GM19193 (cell line): Measurements from ENCODE around the gene C9orf43.

ENCODE experiments used
- POLR2A ChIP-seq: IDR thresholded peaks from 4 replicates; pipeline ENCODE4 v1.6.1; 2011; ENCODE audit not compliant: insufficient read depth, insufficient read length; ENCODE audit errors: extremely low read depth

C9orf43 gene

GRCh38 chr9:113449376-113449775, 38.8 kb downstream of the C9orf43 start:
- TF ChIP-seq POLR2A = no peak

GRCh38 chr9:113452113-113452605, 41.6 kb downstream of the C9orf43 start:
- TF ChIP-seq POLR2A = no peak

- no peak for TF ChIP-seq POLR2A
Observed at GRCh38 chr9:113454914-113455761, 44.6 kb downstream of the C9orf43 start.

- TF ChIP-seq POLR2A = no peak
Observed at GRCh38 chr9:113456235-113456634, 45.7 kb downstream of the C9orf43 start.

- no peak for TF ChIP-seq POLR2A
Observed at GRCh38 chr9:113461285-113461684, 50.7 kb downstream of the C9orf43 start.

- TF ChIP-seq POLR2A = no peak
Observed at GRCh38 chr9:113461943-113462342, 51.4 kb downstream of the C9orf43 start.

GRCh38 chr9:113462781-113463286, 52.3 kb downstream of the C9orf43 start:
- no peak for TF ChIP-seq POLR2A

- no peak for TF ChIP-seq POLR2A
Observed at GRCh38 chr9:113463418-113464285, 53.1 kb downstream of the C9orf43 start, which contains the start of gene RGS3. TSS of gene RGS3 (plus strand) at chr9:113463727. CDS start at chr9:113463803, 76 bp downstream.

GRCh38 chr9:113464286-113464660, 53.7 kb downstream of the C9orf43 start:
- TF ChIP-seq POLR2A = no peak

- TF ChIP-seq POLR2A = no peak
Observed at GRCh38 chr9:113465599-113466140, 55.1 kb downstream of the C9orf43 start.

GRCh38 chr9:113467183-113467582, 56.6 kb downstream of the C9orf43 start:
- no peak for TF ChIP-seq POLR2A

- TF ChIP-seq POLR2A = no peak
Observed at GRCh38 chr9:113468716-113469448, 58.3 kb downstream of the C9orf43 start.

- no peak for TF ChIP-seq POLR2A
Observed at GRCh38 chr9:113471143-113471542, 60.6 kb downstream of the C9orf43 start.

- no peak for TF ChIP-seq POLR2A
Observed at GRCh38 chr9:113471566-113471965, 61.0 kb downstream of the C9orf43 start.
